Stimulated activated CD4-positive, alpha-beta T cell treated with anti-CD3 and anti-CD28 coated beads, Interleukin-15, amount 100 ng/mL, for 1 hour (primary cell): ENCODE results near the gene AGBL4.
"Not testable (repeated sequence)": the region's sequence is repeated elsewhere in the genome, so short reads cannot be mapped to it uniquely, and the experiment has no call there.

Source experiments
- DNase-seq, 2 donors: peaks; one replicate each; pipeline ENCODE4 v3.0.0-alpha.2; 2020; ENCODE audit warnings: low read depth in 1 of 2, low spot score in 1 of 2

The AGBL4 gene

DNA sequence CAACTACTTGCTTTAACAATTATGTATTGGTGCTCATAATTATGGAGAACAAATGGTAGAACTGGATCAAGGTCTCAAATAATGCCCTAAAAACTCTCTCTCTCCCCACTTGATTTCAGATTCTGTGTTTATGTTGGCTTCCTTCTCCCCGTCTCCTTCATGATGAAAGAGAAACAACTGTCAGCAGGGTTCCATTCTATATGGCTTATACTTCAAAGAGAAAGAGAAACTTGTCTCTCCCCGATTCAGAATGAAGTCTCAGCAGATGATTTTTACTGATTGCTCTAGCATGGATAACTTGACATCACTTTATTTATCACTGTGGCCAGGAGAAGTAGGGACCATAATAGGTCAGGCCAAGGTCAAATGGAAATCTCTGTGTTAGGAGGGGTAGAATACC is 575.6 kb downstream of the AGBL4 start:
- DNase-seq: no peak

GRCh38 chr1:49436865-49437264 is 586.9 kb downstream of the AGBL4 start:
- no peak for DNase-seq

- no peak for DNase-seq
These were observed 588.5 kb downstream of the AGBL4 start for GRCh38 chr1:49435291-49435690.

GRCh38 chr1:49424782-49425181 is 599.0 kb downstream of the AGBL4 start:
- no peak for DNase-seq

GRCh38 chr1:49416758-49417157 is 607.0 kb downstream of the AGBL4 start:
- no peak for DNase-seq

DNA sequence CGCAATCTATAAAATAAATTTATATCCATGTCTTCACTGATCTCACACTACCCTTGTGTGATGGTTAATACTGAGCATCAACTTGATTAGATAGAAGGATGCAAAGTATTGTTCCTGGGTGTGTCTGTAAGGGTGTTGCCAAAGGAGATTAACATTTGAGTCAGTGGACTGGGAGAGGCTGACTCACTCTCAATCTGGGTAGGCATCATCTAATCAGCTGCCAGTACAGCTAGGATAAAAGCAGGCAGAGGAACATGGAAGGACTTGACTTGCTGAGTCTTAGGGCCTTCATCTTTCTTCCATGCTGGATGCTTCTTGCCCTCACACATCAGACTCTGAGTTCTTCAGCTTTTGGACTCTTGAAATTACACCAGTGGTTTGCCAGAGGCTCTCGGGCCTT is 615.4 kb downstream of the AGBL4 start:
- DNase-seq: no peak

- no peak for DNase-seq
These were observed 626.7 kb downstream of the AGBL4 start for GRCh38 chr1:49397086-49397485.

- DNase-seq: no peak
These were observed 629.6 kb downstream of the AGBL4 start for GRCh38 chr1:49394200-49394599.

DNA sequence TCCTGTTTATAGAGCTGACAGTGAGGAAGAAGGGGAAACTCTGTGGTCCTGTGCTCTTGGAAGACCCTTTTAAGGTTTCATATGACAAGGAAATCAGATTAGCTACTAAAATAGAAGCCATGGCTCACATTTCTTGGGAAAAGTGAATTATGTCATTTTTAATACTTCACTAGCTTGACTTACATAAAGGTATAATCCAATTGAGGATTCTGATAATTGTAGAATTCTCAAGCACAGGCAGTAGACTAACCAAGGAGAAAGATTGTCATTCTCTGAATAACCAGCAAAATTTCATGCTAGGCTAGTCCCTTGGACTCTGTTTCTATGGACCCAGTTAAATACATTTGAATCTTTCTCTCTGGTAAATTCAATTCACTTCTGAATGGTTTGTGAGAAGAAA is 634.1 kb downstream of the AGBL4 start:
- DNase-seq: no peak

GRCh38 chr1:49364676-49365075 is 659.1 kb downstream of the AGBL4 start:
- DNase-seq: no peak

GRCh38 chr1:49363628-49364027 is 660.1 kb downstream of the AGBL4 start:
- no peak for DNase-seq

DNA sequence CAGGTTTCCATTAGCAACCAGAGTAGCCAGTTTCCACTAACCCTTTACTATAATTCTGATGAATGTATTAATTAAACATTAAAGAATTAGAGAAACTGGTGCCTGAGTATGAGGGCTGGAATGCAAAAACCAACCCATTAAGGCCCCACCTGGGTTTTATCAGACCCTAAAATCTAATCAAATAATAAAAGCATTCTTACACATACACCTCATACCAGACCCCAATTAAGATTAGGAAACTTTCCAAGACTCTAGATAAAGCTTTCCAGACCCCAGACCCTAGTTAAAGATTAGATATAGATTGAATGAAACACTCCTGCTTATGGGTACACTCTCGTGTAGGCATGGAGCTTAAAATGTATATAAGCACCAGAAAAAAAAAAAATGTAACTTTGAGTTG is 665.7 kb downstream of the AGBL4 start:
- DNase-seq: no peak

DNA sequence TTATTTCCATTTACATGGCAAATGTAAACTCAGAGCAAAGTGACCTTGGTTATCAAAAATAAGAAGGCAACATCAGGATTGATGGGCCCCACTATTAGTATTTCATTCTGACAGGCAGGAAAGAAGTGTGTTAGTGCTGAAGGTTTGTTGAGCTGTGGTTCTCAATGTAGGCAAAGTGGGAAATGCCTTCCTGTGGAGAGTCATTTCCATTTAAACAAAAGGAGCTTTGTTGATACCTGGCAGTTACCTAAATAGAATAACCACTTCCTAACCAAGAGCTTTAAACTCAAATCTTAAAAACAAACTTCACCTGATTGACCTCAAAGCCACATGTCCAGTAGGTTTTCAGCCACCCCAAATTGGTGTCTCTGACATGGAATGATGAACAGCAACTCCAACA is 667.2 kb downstream of the AGBL4 start:
- no peak for DNase-seq

DNA sequence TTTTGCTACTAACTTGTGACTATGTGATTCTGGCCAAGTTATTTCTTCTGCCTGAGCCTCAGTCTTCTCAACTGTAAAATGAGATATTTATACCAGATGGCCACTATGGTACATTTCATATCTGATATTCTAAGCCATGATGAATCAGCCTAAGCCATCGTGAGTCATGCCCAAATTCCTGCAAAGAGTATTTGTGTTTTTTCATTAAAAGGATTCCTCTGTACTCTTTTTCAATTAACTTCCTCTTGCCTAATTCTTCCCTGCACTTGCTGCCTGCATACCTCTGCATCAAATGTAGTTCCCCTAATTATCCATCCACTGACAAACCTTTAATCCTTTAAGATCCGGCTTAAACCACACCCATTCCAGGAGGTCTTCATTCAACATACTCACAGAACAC is 672.0 kb downstream of the AGBL4 start:
- no peak for DNase-seq

DNA sequence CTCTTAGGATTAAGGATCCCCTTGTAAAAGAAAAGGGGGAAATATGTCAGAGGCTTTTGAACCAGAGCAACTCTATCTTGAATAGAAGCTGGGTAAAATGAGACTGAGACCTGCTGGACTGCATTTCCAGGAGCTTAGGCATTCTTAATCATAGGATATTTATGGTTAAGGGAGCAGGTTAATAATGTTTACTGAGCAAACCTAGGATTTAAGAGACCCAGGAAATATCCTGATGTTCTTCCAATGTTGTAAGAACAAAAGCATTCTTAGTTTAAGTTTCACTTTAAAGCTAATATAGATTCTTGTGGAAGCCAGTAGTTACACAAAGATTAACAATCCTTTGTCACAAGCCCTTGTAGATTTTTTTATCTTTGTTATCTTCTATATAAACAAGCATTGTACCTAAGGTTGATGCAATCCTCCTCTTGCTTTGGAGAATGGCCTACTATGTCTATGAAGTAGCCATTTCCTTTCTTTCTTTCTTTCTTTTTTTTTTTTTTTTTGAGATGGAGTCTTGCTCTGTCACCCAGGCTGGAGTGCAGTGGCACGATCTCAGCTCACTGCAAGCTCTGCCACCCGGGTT is 676.9 kb downstream of the AGBL4 start:
- no peak for DNase-seq

DNA sequence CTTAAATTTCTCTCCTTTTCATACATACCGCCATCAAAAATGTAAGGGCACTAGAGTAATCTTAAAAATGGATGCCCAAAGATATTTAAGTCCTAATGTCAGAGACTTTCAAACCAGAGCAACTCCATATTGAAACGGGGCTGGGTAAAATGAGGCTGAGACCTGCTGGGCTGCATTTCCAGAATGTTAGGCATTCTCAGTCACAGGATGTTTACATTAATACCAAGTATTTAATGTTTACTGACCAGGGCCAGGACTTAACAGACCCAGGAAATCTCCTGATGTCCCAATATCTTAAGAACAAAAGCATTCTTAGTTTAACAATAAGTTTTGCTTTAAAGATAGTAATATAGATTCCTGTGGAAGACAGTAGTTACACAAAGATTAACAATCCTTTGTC is 683.2 kb downstream of the AGBL4 start:
- no peak for DNase-seq

DNA sequence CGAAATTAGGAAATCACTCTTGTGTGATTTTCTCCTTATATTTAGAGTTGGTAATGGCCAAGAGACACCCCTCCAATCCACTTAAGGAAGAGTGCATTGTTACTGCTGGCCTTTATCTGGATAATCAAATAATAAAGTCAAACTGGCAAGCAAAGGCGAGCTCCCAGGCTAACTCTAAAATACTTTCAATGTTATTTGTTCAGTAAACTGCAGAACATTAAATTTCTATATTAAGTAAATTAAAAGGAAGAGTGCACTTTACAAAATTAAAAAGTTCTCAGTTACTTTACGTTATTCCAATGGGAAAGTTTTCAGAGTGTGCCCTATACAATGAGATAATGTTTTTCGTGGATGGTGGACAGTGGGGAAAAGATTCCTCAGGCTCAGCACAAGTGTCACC is 684.7 kb downstream of the AGBL4 start:
- no peak for DNase-seq

GRCh38 chr1:49337251-49337650 is 686.5 kb downstream of the AGBL4 start:
- no peak for DNase-seq

DNA sequence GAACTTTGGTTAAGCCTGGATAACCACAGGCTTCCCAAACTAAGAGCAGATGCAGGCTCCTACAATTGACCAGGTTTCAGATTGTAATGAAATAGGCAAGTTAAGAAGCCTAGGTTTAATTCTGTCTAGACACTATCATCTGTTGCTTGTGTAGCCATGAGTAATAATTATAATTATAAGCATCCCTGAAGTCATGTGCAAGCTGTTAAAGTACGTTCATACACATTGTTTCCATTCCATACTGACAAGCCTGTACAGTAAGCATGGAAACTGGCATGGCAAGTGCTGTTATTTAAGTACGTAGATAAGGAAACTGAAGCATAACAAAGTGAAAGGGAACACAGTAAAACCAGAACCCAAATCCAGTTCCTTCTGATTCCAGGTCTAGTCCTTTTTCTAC is 689.8 kb downstream of the AGBL4 start:
- no peak for DNase-seq

DNA sequence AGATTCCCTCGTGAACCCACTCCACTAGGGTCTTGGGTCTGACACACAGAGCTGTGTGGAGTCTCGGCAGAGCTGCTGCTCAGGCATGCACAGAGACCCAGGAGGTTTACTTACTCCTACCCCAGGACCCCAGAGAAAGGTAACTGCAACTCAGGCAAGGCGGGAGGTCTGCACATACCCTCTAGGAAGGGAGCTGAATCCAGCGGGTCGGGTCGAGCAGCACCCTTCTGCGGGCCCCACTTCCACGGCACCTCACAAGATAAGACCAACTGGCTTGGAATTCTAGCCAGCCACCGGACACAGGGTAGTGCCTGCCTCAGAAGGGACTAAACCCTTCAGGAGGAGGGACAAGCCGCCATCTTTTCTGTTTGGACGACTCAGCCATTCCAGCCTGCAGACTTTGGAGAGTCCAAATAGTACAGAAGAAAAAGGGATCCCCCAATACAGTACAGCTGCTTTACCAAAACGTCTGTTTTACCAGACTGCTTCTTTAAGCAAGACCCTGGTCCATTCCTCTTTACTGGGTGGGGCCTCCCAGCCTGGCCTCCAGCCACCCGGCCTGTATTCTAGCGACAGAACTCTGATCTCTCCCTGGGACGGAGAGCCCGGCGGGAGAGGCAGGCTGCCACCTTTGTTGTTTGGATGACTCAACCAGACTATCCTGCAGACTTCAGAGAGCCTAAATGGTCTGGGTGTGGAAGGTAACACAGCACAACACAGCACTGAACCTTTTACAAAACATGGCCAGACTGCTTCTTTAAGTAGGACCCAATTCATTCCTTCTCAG is 692.5 kb downstream of the AGBL4 start:
- no peak for DNase-seq

DNA sequence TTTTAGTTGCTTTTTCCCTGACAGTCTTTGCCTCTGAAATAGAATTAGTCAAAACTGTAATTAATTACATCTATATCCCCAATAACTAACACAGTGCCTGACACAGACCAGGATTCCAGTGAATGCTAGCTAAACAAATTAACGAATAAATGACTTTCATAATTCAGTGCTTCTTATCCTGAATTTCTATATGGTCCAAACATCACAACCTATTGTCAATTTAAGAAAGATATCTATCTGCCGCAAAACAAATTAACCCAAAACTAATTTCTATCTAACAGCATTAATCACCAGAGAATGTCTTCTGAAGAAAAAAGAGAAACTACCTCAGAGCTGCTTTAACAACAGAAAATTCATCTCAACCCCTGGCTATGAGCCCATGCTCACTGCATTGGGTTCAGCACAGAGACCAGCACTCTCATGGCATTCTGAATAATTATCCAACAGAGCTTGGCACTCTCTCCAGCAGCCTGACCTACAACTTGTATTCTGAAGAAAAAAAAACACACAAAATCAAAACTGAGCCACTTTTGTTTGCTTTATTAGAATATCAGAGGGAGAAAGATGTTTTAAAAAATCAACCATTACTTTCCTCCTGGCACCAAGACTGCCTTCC is 699.7 kb downstream of the AGBL4 start:
- DNase-seq: no peak

DNA sequence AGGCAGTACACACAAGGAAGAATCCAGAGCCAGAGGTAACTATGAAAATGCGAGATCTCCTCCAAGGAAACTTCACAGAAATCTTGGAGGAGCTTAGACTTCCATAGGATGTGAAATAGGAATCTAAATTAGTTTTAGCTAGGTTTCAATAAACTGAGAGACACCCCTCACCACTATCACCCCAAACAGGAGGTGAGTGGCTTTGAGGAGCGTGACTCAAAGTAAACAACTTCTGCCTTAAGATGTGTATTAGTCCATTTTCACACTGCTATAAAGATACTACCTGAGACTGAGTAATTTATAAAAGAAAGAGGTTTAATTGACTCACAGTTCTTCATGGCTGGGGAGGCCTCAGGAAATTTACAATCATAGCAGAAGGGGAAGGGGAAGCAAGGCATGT is 703.3 kb downstream of the AGBL4 start:
- DNase-seq: not testable (repeated sequence)
